OCI-LY7 (cell line): ENCODE measurements around the gene TNRC6C.

Experiments used
- CTCF ChIP-seq: fragments of 200-600 bp; sonication (generic); conservative IDR thresholded peaks from 2 replicates; pipeline ENCODE4 v1.5.1; 2014; ENCODE audit warnings: mild to moderate bottlenecking, antibody characterized with exemption, low read length, moderate library complexity, mixed read lengths
- EZH2phosphoT487 ChIP-seq: fragments of 200-600 bp; sonication (generic); IDR thresholded peaks from 2 replicates; pipeline ENCODE4 v1.6.1; 2018; ENCODE audit warnings: low read depth, borderline replicate concordance, mild to moderate bottlenecking, mixed run types, antibody characterized with exemption, low read length, moderate library complexity, mixed read lengths

- TF ChIP-seq CTCF (no peak), EZH2phosphoT487 (no peak)
These were observed 90.1 kb downstream of the TNRC6C start for GRCh38 chr17:78048346-78049292.
